Left lung (tissue), 10 donors: ENCODE results near the gene APOL1. TPM values are rescaled to one million over a fixed set of nuclear protein-coding genes. Genes with fewer than 3 reads are reported as not detected.

Experiments
- ATAC-seq: fragments of 200-7000 bp; cut with Tn5 transposase; one replicate; pipeline ENCODE4 v1.9.1; 2020; ENCODE audit warnings: moderate library complexity
- DNase-seq, 4 donors: peaks; one replicate each; pipeline ENCODE4 v3.0.0-alpha.2; 2013 to 2020
- H3K27ac ChIP-seq, 2 donors: fragments of 200-600 bp; sonication (generic) in 1 of 2; one replicate each; pipeline versions ENCODE4 v1.5.0 to v1.8.0; 2020 to 2021
- H3K27me3 ChIP-seq, 2 donors: fragments of 200-600 bp; sonication (generic) in 1 of 2; one replicate each; pipeline versions ENCODE4 v1.5.0 to v1.8.0; 2020 to 2021
- H3K36me3 ChIP-seq, 2 donors: fragments of 200-600 bp; sonication (generic) in 1 of 2; one replicate each; pipeline versions ENCODE4 v1.5.0 to v1.8.0; 2020 to 2021
- H3K4me1 ChIP-seq, 2 donors: fragments of 200-600 bp; one replicate each; pipeline ENCODE4 v1.8.0; 2021
- H3K4me3 ChIP-seq, 2 donors: fragments of 200-600 bp; sonication (generic) in 1 of 2; one replicate each; pipeline versions ENCODE4 v1.5.0 to v1.8.0; 2020 to 2021; ENCODE audit warnings: mild to moderate bottlenecking in 1 of 2
- H3K9me3 ChIP-seq, 2 donors: fragments of 200-600 bp; sonication (generic) in 1 of 2; one replicate each; pipeline versions ENCODE4 v1.5.0 to v1.8.0; 2020 to 2021
- intact Hi-C, 2 donors: fragments of 100-400 bp; cut with DNase I; formaldehyde crosslinking; loops; one replicate each; pipeline versions ENCODE4 v1.11.2 to v1.14.2; 2022
- polyA plus RNA-seq, 6 donors: library from polyadenylated mRNA; unstranded; fragments of 120-200 nt; gene quantifications; one replicate each; pipeline ENCODE4 v1.2.1, GENCODE V29; 2013; ENCODE audit not compliant: insufficient read length in 6 of 6
- total RNA-seq, 2 donors: library from RNA; stranded (reverse); fragmentation: NEBNext Ultra II Directional; extraction: Animal tissue kit (Norgen Biotek cat#: 25700); gene quantifications; one replicate each; pipeline ENCODE4 v1.2.1, GENCODE V29; 2021
- TF ChIP-seq, protein P1 (sequence below), 2 donors: fragments of 200-600 bp; sonication (generic) in 1 of 2; IDR thresholded peaks; one replicate each; pipeline versions ENCODE4 v1.5.0 to v1.8.0; 2021; ENCODE audit warnings: antibody characterized with exemption in 2 of 2
- donor health status: DM: no; HTN: yes; CAD: no.
- donor health status: DM: no; HTN: no; CAD: no.

APOL1 gene
- total and polyA plus RNA-seq, 8 donors = 8.6 to 109 (median 13.5) TPM

DNA sequence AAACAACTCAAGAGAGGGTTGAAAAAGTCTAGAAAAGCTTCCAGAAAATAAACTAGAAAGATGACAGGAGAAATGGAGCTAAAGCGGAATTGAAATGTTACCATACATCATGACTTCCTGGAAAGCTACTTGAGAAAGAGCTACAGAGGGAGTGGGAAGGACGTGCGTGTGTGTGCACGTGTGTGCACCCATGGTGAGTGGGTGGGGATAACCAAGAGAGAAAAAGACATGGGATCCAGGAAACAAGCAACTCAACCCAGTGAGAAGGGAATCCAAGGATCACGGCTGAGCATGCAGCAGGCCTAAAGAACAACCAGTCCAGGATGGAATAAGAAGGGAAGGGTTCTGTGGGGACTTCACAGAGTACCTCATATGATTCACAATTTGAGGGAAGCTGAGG lies 21.6 kb downstream of the APOL1 start:
- DNase-seq = peak in 1 of 4 donors; percentile 34
- Histone ChIP-seq H3K27ac (no peak overlapping the region), H3K9me3 (no peaks in the 10 kb centered on the region), H3K4me3 (no peak overlapping the region), H3K4me1 (peaks cover 6 to 12% of the 10 kb centered on the region in 2 donors), H3K36me3 (peaks cover 0 to under 1% of the 10 kb centered on the region in 2 donors), H3K27me3 (no peaks in the 10 kb centered on the region)
- TF ChIP-seq, protein P1, sequence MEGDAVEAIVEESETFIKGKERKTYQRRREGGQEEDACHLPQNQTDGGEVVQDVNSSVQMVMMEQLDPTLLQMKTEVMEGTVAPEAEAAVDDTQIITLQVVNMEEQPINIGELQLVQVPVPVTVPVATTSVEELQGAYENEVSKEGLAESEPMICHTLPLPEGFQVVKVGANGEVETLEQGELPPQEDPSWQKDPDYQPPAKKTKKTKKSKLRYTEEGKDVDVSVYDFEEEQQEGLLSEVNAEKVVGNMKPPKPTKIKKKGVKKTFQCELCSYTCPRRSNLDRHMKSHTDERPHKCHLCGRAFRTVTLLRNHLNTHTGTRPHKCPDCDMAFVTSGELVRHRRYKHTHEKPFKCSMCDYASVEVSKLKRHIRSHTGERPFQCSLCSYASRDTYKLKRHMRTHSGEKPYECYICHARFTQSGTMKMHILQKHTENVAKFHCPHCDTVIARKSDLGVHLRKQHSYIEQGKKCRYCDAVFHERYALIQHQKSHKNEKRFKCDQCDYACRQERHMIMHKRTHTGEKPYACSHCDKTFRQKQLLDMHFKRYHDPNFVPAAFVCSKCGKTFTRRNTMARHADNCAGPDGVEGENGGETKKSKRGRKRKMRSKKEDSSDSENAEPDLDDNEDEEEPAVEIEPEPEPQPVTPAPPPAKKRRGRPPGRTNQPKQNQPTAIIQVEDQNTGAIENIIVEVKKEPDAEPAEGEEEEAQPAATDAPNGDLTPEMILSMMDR (IDR thresholded peaks at IDR 0.05) = no peak
- no peak for ATAC-seq
- intact Hi-C loops = loop anchor here in 1 of 2 donors (10.0 kb wide), 1 partner anchor 80 kb away; no protein-coding TSS in a partner anchor

DNA sequence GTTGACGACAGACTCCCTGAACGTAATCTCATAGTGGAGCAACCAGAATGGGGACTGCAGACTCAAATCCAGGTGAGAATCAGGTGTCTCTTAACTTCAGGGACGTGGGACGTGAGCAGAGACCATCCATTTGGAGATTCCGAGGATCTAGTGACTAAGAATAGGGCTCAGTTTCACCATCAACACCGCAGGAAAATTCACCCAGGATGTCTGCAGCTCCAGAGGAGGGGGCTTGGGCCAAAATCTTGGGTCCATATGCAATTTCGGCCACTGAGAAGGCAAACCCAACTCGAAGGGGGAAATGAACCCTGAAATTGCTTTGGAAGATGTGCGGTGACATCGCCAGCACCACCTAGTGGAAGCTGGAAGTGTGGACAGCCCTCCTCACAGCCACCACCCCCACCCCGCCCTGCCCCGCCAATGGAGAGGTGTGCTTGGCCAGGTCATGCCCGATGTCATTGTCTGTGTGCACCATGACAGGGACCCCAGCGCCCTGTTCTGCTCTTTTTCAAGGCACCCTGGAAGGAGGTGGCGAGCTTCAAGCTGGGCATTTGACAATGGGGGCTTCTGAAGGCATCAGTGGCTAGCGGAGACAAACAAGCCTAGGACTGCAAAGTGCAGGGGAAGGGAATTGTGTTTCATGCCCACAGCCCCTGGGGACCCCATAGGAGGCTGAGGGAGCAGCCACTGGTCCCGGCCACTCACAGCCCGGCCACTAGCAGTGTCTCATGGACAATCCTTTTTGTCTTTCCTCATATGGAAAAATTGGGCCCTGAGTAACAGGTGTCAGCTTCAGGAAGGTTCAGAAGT lies 24.8 kb downstream of the APOL1 start:
- DNase-seq = peak in 3 of 4 donors; percentile 29 to 63 (median 51)
- H3K36me3 ChIP-seq = peaks cover 0 to 32% of the 10 kb centered on the region in 2 donors
- intact Hi-C loops = loop anchor here in 1 of 2 donors (10.0 kb wide), 1 partner anchor 83 kb away; no protein-coding TSS in a partner anchor
- peaks cover 6 to 17% of the 10 kb centered on the region in 2 donors for H3K4me1 ChIP-seq
- H3K9me3 ChIP-seq = no peaks in the 10 kb centered on the region
- peak; percentile 85 for ATAC-seq
- TF ChIP-seq, protein P1 (IDR thresholded peaks at IDR 0.05) = peak; percentile 63 to 73
- H3K27ac ChIP-seq = no peak overlapping the region
- H3K27me3 ChIP-seq = no peaks in the 10 kb centered on the region
- H3K4me3 ChIP-seq = no peak overlapping the region

DNA sequence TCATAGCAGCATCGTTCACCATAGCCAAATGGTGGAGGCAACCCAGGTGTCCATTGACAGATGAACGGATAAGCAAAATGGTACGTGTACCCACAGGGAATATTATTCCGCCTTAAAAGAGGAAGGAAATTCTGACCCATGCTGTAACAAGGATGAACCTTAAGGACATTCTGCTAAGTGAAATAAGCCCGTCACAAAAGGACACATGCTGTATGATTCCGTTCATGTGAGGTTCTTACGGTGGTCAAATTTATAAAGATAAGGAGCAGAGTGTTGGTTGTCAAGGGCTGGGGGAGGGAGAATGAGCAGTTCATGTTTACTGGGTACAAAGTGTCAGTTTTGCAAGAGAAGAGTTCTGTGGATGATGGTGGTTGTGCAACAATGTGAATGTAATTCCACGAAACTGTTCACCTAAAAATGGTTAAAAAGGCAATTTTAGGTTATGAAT lies 26.3 kb downstream of the APOL1 start:
- Histone ChIP-seq H3K9me3 (no peaks in the 10 kb centered on the region), H3K27ac (peak overlapping the region in 1 of 2 donors; percentile 20), H3K4me3 (no peak overlapping the region), H3K27me3 (no peaks in the 10 kb centered on the region), H3K4me1 (peaks cover 6 to 17% of the 10 kb centered on the region in 2 donors), H3K36me3 (peaks cover 3 to 48% of the 10 kb centered on the region in 2 donors)
- TF ChIP-seq, protein P1 (IDR thresholded peaks at IDR 0.05) = no peak
- no peak for DNase-seq
- intact Hi-C loops = loop anchor here in 1 of 2 donors (10.0 kb wide), 1 partner anchor 84 kb away; no protein-coding TSS in a partner anchor
- no peak for ATAC-seq

DNA sequence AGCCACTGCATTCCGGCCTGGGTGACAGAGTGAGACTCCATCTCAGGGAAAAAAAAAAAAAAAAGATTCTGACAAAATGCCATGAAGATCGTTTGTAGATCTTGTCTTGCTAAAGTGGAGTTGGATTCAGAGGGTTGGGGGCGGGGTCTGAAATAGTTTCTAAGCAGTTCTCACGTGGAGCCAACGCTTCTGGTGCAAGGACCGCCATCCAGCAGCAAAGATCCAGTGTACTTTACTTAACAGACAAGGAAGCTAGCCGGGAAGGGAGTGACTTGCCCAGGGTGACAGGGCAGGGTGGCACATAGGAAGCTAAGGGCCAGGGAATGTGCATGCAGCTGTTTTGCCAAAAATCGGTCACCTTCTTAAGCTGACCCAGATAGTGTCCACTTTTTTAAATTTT lies 27.4 kb downstream of the APOL1 start:
- no peak overlapping the region for H3K27ac ChIP-seq
- ATAC-seq (no peak), DNase-seq (peak in 1 of 4 donors; percentile 40)
- no peaks in the 10 kb centered on the region for H3K9me3 ChIP-seq
- H3K27me3 ChIP-seq = no peaks in the 10 kb centered on the region
- H3K36me3 ChIP-seq = peaks cover 6 to 59% of the 10 kb centered on the region in 2 donors
- H3K4me1 ChIP-seq = peaks cover 6 to 17% of the 10 kb centered on the region in 2 donors
- H3K4me3 ChIP-seq = no peak overlapping the region
- intact Hi-C loops = no loop called here
- TF ChIP-seq, protein P1 (IDR thresholded peaks at IDR 0.05) = no peak

DNA sequence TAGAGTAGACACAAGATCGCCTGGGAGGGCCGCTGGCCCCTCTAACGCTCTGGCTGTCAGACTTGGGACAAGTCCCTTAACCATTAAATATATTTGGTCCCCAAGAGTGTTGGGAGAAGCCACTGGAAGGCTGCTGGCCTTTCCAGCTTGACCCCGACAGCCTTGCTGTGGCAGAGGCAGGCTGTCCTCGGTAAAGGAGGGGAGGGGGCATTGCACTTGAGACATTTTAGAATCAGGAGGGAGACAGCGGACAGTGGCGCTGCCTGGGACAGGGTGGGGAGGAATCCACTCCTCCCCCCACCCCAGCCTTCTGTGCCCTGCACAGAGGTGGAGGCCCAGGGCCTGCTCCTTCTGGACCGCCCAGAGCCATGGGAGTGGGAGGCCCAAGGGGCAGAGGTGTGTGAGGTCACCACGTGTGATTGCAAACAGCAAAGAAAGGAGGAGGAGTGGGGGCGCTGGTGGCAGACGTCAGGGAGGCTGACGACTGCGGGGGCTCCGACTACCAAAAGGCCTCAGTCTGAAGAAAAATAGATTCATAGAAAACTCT lies 28.9 kb downstream of the APOL1 start:
- H3K27ac ChIP-seq = no peak overlapping the region
- H3K27me3 ChIP-seq = no peaks in the 10 kb centered on the region
- intact Hi-C loops = no loop called here
- ATAC-seq = no peak
- peaks cover 6 to 74% of the 10 kb centered on the region in 2 donors for H3K36me3 ChIP-seq
- DNase-seq = peak in 1 of 4 donors; percentile 54
- H3K9me3 ChIP-seq = no peaks in the 10 kb centered on the region
- H3K4me3 ChIP-seq = no peak overlapping the region
- peaks cover 6 to 17% of the 10 kb centered on the region in 2 donors for H3K4me1 ChIP-seq
- TF ChIP-seq, protein P1 (IDR thresholded peaks at IDR 0.05) = no peak
